ENCODE results near the gene RAD51B. TPM values are rescaled to one million over a fixed set of nuclear protein-coding genes. Genes with fewer than 3 reads are reported as not detected.

Gene RAD51B
- total RNA-seq, 1 donor from 2014 or later = 2.5 TPM

DNA sequence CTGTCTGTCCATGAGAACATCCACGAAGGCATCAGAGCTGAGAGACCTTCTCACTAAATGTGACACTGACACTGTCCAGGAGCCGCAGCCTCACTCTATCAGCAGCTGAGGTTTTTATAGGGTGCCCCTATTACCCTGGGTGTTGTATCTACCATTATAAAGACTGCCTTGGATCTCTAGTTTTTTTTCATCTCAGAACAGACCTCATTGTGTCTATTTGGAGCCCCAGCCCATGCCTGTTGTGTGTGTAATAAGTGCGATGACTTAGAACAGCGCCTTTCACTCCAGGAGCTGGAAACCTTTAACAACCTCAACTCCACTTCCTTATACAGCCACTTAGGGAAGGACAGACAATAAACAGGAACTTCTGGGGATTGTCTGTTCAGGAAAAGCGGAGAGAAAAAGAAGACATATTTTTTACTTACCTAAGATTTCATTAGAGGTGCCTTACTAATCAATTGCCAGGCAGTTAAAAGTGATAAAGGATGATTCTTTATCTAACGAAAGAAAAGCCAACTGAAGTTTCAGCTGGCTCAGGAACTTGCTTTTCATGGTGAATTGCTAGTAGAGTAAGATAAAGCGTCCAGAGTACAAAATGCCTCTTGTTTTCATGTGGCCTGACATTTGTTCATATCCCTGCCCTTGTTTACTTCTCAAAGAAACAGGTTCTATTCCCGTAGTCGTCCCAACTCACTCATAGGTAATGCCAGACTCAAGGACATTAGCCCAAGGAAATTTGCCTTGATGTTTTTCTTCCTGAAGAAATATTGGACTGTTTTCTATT lies 420.6 kb downstream of the RAD51B start:
- no peak for DNase-seq
- no peak for ATAC-seq (ENCODE audit: poor library complexity)
- intact Hi-C loops (cut with DNase I) = no loop called here

DNA sequence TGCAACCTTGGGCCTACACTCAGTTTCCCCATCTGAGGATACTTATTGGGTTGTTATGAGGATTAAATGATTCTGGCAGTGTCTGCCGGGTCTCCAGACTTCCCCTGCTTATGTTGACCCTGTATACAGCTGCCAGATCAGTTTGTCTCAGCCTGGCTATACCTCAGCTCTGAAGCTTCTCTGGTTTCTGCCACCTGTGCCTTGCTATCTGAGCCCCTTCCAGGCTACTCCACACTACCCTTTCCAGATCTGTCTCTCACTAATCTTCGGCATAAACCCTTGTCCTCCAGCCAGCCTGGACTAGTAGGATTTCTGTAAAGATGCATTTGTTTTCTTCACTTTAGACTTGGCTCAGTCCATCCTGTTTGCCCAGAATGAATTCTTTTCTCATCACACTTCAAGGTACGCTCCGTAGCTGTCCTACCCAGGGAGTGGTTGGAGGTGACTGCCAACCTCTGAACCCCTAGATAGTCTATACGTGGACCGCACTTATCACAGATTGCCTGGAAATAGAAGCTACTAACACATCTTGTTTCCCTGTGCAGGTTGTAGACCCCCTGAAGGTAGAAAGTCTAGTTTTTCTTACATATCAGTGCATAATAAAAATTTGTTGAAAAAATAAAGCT lies 422.4 kb downstream of the RAD51B start:
- DNase-seq = no peak
- intact Hi-C loops (cut with DNase I) = no loop called here
- ATAC-seq (ENCODE audit: poor library complexity) = no peak

DNA sequence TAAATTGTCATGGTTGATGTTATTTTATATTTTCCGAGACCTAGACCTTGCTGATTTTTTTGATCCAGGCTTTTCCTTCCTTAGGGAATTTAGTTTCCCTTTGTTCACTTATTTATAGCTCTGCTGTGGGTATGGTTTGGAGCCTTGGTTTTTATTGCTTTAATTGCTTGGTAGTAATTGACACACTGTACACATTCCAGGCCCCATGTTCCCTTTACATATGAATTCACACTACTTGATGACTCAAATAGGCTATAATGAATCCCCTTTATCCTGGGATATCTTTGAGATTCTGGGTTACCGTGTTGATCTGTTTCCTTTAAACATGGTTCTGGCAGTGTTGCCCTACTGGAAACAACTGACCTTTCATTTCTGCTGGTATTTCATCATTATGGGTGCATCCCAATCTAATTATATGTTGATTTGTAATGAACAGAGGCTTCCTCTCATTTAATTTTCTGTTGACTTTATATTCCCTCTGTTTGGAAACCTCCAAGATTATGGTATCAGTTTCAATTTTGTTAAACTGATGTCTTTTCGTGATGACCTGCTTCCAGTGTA lies 424.0 kb downstream of the RAD51B start:
- DNase-seq (no peak), ATAC-seq (ENCODE audit: poor library complexity) (no peak)
- intact Hi-C loops (cut with DNase I) = no loop called here

DNA sequence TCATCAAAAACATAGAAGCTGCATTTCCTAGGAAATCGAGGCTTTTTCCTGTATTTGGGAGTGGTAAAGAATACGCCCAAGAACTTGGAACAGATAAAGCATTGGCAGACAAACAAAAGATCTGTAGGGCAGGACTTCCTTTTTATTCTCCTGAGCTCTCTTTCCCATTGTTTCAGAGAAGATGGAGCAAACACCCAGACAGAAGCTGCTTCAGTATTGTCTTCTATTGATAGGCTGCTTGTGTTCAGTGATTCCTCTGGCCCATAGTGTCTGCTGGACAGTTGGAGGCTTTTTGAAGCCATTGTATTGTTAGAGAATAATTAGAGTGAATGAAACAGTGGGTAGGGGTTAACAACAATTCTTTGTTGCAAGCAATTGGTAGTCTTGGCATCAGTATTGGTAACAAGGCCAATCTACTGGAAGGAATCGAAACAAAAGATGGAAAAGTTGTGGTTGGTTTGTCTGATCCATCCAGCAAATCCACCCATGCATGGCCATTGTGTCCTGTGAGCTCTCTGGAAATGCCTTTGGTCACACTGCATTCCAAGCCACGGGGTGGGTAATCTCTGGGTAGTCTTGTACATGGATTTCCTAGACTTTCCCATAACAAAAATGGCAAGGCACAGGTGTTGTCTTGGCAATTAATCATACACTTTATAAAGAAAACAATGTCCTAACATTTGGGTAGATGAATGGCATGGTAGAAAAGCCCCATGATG lies 424.8 kb downstream of the RAD51B start:
- DNase-seq (no peak), ATAC-seq (ENCODE audit: poor library complexity) (no peak)
- intact Hi-C loops (cut with DNase I) = no loop called here

DNA sequence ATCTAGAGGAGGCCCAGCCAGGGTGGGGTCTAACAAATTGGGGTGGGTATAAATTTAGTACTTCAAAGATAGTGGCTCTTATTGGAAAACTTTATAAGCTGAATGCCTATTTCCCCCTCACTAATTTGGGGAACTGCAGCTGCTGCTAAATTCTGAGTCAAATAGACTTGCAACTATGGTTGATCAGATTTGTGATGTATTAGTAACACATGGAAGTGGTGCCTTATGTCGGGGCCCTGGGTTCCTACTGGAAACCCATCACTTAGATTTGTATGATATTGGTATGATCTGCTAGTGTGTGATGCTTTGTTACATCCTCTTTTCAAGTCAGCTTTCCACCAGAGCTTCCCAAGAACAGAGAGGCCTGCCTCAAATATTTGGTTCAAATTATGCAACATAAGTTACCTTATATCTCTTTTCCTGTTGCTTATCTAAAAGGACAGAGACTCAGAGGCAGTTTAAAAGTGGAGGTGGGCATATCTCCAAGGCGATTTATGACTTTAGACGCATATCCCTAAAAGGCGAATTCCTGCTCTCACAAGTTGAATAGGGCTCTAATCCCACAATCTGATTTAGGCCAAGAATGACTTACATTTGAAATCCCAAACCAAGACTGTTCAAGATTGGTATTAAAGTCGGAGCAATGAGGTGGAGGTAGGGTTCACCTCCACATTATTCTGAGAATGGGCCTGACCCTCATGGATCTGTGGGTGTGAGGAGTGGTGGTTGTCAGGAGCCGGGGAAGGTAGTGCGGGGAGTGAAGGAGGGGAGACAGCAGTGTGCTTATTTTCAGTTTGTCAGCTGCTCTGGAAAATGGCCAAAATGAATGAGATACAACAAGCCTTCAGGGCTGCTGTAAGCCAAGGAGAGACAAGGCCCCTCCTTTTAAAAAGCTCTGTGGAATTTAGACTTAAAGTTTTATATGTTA lies 425.8 kb downstream of the RAD51B start:
- intact Hi-C loops (cut with DNase I) = loop anchor here (5.0 kb wide), 2 partner anchors 303 to 542 kb away; no protein-coding TSS in a partner anchor
- ATAC-seq (ENCODE audit: poor library complexity) (peak; percentile 81), DNase-seq (peak; percentile 40)

DNA sequence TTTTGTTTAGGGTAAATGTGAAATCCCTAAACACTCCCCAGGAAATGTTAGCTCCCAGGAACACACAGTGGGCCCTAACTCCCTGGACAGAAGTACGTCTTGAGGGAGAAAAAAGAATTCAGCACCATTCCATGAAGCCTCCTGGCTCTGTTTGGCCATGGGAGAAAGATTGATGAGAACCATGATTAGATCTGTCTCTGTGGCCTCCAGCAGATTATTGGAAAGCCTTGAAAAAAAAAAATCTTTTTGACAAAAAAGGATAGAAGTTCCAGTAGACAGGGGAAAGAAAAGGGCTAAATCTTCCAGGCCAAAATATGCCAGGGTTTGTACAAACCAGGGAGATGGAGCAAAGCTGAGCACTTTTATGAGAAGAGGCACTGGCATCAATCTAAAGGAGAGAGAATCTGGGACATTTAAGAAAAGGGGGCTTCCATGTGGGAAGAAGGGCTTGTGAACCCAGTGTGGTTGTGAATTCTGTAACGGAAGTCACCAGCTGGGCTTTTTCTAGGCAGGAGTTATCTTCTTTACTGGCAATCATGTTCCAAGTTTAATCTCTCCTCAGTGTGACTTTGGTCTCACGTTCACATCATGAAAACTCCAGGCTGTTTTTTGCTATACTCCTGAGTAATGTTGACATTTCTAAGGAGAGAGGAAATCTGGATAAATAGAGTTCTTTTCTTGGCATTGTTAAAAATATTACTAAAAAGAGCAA lies 426.7 kb downstream of the RAD51B start:
- intact Hi-C loops (cut with DNase I) = loop anchor here (5.0 kb wide), 2 partner anchors 304 to 541 kb away; no protein-coding TSS in a partner anchor
- DNase-seq = no peak

DNA sequence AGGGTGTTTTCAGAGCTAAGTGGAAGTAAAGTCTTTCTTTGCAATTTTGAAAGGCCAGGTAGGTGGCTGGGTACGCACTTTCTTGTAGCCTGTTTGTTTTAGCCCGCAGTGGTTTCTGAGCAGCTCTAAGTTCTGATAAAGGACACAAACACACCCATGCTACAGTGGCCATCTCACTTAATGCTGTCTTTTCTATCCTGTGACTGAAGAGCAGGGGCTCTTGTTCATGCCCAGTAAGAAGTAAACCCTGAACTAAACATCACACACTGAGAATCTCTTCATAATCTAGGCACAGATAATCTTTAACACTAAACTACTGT lies 427.2 kb downstream of the RAD51B start:
- ATAC-seq (ENCODE audit: poor library complexity) (peak; percentile 1), DNase-seq (no peak)
- intact Hi-C loops (cut with DNase I) = loop anchor here (5.0 kb wide), 2 partner anchors 304 to 541 kb away; no protein-coding TSS in a partner anchor

More for the DNA sequence above, 426.7 kb downstream of the RAD51B start:
- ATAC-seq (ENCODE audit: poor library complexity) = peak; percentile 60

DNA sequence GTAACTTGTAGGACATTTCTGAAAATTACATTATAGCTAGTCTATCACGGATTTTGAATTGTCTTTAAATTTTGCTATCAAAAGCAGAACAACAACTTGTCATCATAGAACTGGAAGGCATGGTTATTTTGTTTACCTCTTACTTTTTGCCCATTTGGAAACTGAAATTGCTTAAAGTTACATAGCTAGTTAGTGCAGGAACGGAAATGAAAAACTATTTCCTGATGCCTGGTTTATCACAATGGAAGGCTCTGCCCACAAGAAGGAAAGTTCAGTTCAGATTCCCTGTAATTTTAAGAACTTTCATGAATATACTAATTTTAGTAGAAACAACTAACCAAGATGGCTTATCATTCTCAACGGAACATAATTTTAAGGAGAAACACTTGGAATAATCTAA lies 427.7 kb downstream of the RAD51B start:
- intact Hi-C loops (cut with DNase I) = loop anchor here (5.0 kb wide), 2 partner anchors 305 to 540 kb away; no protein-coding TSS in a partner anchor
- DNase-seq = no peak

DNA sequence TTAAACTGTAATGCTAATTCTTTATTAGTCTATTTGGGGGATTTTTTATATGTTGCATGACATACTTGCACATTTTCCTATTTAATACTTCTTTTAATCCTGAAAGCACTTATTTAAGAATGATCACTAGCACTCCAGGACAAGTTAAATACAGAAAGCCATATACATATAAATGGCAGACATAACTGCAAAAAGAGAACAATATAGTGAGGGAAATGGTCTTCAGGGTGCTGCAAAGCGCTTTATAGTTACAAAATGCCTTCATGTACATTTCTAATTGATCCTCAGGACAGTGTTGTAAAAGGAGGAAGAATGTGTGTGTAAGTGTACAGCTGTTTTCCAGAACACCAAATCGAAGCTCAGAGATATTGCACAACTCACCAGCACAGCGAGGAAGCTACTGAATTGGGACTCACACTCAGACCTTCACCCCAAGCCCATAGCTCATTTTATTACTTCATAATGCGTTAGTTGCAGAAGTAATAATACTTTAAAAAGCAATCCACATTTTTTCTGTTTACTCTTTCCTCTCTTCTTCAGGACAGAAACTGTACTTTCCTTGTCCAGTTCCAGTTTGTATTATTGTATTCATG lies 428.2 kb downstream of the RAD51B start:
- peak; percentile 32 for ATAC-seq (ENCODE audit: poor library complexity)
- intact Hi-C loops (cut with DNase I) = loop anchor here (2.0 to 5.0 kb wide), 3 partner anchors 305 to 567 kb away; no protein-coding TSS in a partner anchor
- no peak for DNase-seq

More for the DNA sequence above, 427.7 kb downstream of the RAD51B start:
- no peak for ATAC-seq (ENCODE audit: poor library complexity)

DNA sequence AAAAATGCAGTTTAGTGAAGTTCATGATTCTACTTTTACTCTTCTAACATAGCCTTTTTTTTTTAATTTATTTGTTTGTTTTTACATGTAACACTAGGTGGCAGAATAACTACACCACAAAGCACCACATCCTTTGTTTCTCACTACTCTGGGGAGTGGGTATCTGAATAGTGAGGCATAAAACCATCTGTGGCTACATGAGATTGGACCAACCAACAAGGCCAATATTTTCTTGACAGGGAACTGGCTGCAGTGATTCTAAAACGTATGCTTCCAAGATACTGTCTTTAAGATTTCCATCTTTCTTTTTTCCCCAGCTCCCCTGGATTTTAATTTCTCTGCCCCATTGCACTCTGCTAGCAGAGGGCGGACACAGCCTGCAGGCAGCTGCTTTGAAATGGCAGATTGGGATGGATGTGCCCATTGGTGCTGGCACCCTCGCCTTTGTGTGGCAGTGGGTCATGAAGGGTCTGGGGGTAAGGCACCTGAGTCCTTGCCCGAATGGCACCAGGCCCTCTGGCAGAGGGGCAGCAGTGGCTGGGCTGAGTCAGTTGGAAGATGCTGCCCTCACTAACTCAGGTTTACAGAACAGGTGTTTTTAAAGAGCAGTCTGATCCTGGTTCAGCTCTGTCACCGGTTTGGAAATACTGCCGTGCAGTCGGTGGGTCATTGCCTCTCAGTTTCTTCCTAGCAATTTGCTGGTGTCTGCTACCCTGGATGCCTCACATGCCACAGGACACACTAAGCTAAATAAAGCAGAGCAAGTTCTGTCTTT lies 429.1 kb downstream of the RAD51B start:
- peak; percentile 44 for DNase-seq
- peak; percentile 76 for ATAC-seq (ENCODE audit: poor library complexity)
- intact Hi-C loops (cut with DNase I) = loop anchor here (2.0 to 5.0 kb wide), 3 partner anchors 306 to 566 kb away; no protein-coding TSS in a partner anchor

DNA sequence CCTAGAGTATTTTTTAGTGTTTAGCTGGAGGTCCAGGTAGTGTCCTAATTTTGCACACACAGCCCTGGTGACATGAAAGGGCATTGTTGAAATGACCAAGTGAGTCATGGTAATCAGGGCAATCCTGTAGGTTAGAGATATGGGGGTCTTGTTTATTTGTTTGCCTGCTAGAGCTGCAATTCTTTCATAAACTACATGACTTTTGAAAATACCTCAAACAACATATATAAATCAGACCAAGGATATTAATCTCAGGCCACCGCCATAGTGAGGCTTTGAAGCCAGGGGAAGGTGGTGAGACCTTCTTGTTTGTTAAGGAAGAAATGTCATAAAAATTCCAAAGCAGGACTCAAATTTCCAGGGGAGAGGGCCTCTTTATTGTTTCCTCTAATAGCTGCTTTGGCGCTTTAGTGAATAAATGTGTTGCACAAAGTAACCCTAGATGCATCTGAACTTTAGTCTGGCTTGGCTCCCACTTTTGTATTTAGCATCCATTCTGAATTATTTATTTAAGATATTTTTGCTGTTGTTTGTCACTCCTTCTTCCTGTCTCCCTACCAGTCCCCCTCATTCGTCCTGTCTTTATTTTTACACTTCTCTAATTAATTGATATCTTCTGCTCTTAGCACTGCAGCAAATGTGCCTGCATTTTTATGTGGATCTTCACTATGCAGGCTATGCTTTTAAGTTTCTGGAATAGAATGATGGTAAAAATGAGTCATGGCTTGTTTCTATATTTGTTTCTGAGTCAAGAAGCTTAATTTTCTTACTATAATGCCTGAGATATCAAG lies 430.3 kb downstream of the RAD51B start:
- DNase-seq (no peak), ATAC-seq (ENCODE audit: poor library complexity) (no peak)
- intact Hi-C loops (cut with DNase I) = loop anchor here (2.0 to 5.0 kb wide), 3 partner anchors 308 to 565 kb away; no protein-coding TSS in a partner anchor

DNA sequence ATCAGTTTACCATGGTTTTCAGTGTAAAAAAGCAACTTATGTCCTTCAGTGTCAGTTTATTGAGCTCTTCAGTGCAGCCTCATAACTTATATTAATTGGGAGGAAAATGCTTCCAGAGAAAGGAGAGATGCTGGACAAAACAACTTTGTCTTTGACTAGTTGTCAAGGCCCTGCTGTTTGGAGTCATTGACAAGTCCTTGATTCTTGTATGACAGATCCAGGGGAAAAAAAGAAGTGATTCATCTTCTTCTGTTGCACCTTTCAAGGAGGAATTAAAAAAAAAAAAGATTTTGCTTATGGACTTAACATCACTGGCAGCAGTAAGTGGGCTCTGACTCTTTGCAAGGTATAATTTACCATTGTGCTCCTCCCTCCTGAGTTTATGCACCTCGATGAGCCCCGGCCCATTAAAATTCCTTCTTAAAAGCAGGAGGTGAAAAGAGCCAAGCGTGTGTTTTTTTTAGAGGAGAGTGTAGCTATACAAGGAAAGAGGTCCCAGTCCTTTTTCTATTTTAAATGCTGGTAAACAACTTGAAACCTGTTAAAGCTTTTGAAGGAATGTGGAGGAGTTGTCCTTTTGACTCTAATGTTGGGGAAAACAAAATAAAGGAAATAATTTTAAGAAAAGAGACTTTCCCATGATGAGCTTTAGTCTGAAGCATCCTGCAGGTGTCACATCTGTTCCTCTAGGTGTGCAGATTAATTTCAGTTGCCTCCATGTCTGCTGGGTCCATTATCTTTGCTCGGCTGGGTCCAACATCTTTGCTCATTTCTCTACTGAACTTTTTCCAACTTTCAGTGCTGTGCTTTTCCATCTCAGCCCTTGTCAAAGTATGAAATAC lies 431.6 kb downstream of the RAD51B start:
- ATAC-seq (ENCODE audit: poor library complexity) (no peak), DNase-seq (no peak)
- intact Hi-C loops (cut with DNase I) = no loop called here

DNA sequence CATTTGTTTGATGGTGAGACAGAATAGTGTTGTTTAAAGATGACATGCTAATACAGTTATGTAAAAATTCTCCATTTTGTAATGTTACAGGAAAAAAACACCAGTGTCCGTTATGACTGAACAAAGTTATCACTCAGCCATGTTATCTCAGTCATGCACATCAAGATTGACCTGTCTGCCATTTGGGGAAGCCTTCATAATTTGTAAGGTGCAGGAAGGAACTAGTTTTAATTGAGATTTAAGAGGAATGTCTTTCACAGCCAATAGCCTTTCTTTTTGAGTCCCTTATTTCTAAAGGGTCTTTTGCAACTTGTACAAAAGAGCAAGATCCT lies 432.2 kb downstream of the RAD51B start:
- DNase-seq (no peak), ATAC-seq (ENCODE audit: poor library complexity) (no peak)
- intact Hi-C loops (cut with DNase I) = no loop called here

DNA sequence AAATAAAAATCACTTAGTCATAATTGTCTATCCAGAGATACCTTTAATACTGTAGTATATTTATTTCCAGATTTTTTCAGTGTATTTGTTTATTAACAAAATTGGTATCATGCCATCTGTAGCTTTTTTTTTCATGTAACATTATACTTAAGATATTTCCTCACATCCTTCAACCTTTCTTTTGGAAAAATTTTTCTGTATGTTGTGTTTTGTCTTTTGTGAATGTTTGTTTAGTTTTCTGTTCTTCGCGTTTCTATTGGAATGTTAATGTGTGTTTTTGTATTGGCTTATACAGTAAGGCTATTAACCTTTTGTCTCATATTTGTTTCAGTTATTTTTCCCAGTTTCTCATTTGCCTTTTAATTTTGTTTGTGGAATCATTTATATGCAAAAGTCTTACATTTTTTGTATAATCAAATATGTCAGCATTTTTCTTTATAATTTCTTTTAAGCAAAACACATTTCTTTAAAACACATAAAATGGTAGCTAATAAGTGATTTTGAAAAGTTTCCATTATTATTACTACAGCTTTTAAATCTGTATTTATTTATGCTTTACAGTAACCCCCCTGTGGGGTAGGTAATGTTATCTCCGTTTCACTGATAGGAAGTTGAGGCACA lies 433.7 kb downstream of the RAD51B start:
- ATAC-seq (ENCODE audit: poor library complexity) = no peak
- no peak for DNase-seq
- intact Hi-C loops (cut with DNase I) = no loop called here

All from Right ventricle myocardium superior (tissue), 1 donor.